ENCODE results near the gene UBE2E2.

UBE2E2 gene

DNA sequence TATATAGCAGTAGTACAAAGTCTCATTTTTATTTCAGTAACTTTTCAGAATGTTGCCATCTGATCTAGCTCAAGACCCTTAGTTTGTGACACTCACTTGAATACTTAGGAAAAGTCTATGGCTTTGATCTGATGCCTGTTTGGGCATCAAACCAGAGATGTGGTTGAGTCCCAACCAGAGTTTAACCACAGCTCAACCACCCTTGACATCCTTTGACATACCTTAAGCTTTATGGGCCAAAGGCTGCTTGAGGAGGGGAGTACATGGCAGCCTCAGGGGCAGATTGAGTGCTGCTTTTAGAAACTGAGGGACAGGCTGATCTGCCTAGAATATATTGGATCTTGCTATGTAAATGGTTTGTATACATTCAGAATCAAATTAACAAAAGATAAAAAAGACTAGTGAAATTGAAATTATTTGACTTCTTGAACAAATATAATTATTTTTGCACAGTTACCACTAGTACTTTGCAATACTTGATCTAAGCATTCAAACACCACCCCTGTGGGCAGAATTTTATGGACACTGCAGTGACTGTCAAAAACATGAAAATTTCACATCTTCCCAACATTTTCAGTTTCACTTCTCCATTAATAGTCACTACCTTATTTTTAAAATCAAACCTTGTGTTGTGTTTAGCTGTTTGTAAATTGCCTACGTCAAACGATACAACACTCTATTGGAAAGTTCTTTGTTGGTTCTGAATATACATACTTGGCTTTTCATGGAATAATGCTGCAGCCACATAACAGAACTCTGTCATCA is 199.8 kb downstream of the UBE2E2 start:
- ChIA-PET POLR2A (no interaction called here), CTCF (no interaction called here)
- Histone ChIP-seq H3K4me1 (ENCODE audit: control insufficient read depth, insufficient read depth, low read length) (peaks cover 14% of the 10 kb centered on the region; the same call in 1 of the 2 replicates), H3K36me3 (ENCODE audit: control insufficient read depth in 2 of 2, insufficient read depth in 1 of 2, low read length in 2 of 2) (no peaks in the 10 kb centered on the region), H3K27ac (ENCODE audit: extremely low read depth, low read depth, low read length) (no peak overlapping the region), H3K4me3 (ENCODE audit: low read depth, low read length) (no peak overlapping the region), H3K9me3 (ENCODE audit: control insufficient read depth, insufficient read depth, low read depth, low read length) (no peaks in the 10 kb centered on the region)
- no peak for TF ChIP-seq ZFP37 (tag by site-specific recombination; IDR thresholded peaks at IDR 0.05)
- TF ChIP-seq, protein P1, sequence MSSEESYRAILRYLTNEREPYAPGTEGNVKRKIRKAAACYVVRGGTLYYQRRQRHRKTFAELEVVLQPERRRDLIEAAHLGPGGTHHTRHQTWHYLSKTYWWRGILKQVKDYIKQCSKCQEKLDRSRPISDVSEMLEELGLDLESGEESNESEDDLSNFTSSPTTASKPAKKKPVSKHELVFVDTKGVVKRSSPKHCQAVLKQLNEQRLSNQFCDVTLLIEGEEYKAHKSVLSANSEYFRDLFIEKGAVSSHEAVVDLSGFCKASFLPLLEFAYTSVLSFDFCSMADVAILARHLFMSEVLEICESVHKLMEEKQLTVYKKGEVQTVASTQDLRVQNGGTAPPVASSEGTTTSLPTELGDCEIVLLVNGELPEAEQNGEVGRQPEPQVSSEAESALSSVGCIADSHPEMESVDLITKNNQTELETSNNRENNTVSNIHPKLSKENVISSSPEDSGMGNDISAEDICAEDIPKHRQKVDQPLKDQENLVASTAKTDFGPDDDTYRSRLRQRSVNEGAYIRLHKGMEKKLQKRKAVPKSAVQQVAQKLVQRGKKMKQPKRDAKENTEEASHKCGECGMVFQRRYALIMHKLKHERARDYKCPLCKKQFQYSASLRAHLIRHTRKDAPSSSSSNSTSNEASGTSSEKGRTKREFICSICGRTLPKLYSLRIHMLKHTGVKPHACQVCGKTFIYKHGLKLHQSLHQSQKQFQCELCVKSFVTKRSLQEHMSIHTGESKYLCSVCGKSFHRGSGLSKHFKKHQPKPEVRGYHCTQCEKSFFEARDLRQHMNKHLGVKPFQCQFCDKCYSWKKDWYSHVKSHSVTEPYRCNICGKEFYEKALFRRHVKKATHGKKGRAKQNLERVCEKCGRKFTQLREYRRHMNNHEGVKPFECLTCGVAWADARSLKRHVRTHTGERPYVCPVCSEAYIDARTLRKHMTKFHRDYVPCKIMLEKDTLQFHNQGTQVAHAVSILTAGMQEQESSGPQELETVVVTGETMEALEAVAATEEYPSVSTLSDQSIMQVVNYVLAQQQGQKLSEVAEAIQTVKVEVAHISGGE (tag by site-specific recombination; conservative IDR thresholded peaks at IDR 0.05; ENCODE audit: low read depth) = no peak
- TF ChIP-seq ZNF670 (tag by site-specific recombination; IDR thresholded peaks at IDR 0.05; ENCODE audit: low read depth) = no peak
- no peak for TF ChIP-seq ZBTB17 (tag by site-specific recombination; IDR thresholded peaks at IDR 0.05)
- TF ChIP-seq ZBTB49 (tag by site-specific recombination; IDR thresholded peaks at IDR 0.05; ENCODE audit: low read depth) = no peak
- TF ChIP-seq ZNF658 (tag by site-specific recombination; IDR thresholded peaks at IDR 0.05) = no peak
- no peak for TF ChIP-seq ZNF530 (tag by site-specific recombination; IDR thresholded peaks at IDR 0.05; ENCODE audit: low read depth)
- no peak for TF ChIP-seq ZSCAN16 (tag by site-specific recombination; IDR thresholded peaks at IDR 0.05)
- TF ChIP-seq, protein P2, sequence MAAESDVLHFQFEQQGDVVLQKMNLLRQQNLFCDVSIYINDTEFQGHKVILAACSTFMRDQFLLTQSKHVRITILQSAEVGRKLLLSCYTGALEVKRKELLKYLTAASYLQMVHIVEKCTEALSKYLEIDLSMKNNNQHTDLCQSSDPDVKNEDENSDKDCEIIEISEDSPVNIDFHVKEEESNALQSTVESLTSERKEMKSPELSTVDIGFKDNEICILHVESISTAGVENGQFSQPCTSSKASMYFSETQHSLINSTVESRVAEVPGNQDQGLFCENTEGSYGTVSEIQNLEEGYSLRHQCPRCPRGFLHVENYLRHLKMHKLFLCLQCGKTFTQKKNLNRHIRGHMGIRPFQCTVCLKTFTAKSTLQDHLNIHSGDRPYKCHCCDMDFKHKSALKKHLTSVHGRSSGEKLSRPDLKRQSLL (tag by site-specific recombination; IDR thresholded peaks at IDR 0.05) = no peak
- no peak for TF ChIP-seq ZNF548 (tag by site-specific recombination; IDR thresholded peaks at IDR 0.05)
- TF ChIP-seq ZNF514 (tag by site-specific recombination; IDR thresholded peaks at IDR 0.05) = no peak
- no peak for TF ChIP-seq SCRT1 (tag by site-specific recombination; IDR thresholded peaks at IDR 0.05; ENCODE audit: borderline replicate concordance)
- TF ChIP-seq ZNF639 (tag by site-specific recombination; IDR thresholded peaks at IDR 0.05) = no peak
- TF ChIP-seq ZNF302 (tag by site-specific recombination; IDR thresholded peaks at IDR 0.05; ENCODE audit: low read depth) = no peak
- TF ChIP-seq TSHZ1 (tag by site-specific recombination; IDR thresholded peaks at IDR 0.05; ENCODE audit: borderline replicate concordance) = no peak
- TF ChIP-seq ZNF184 (tag by site-specific recombination; IDR thresholded peaks at IDR 0.05) = no peak
- no peak for TF ChIP-seq ZNF701 (tag by site-specific recombination; IDR thresholded peaks at IDR 0.05)
- TF ChIP-seq ZNF239 (tag by site-specific recombination; IDR thresholded peaks at IDR 0.05) = no peak
- TF ChIP-seq ZNF600 (tag by site-specific recombination; IDR thresholded peaks at IDR 0.05) = no peak

All from HEK293 (cell line).